HG02870 (cell line): ENCODE measurements around the gene ZNF879.

Experiments used
- ATAC-seq: cut with Tn5 transposase; IDR thresholded peaks from one replicate; pipeline ENCODE4 v1.9.1; 2021; ENCODE audit warnings: mild to moderate bottlenecking, moderate library complexity; ENCODE audit not compliant: unreplicated experiment

The ZNF879 gene

GRCh38 chr5:179023528-179024189 is at the start of gene ZNF879:
Gene ZNF879 (plus strand): TSS chr5:179023804. CDS start chr5:179025005, 1,201 bp downstream.
- ATAC-seq: no peak

DNA sequence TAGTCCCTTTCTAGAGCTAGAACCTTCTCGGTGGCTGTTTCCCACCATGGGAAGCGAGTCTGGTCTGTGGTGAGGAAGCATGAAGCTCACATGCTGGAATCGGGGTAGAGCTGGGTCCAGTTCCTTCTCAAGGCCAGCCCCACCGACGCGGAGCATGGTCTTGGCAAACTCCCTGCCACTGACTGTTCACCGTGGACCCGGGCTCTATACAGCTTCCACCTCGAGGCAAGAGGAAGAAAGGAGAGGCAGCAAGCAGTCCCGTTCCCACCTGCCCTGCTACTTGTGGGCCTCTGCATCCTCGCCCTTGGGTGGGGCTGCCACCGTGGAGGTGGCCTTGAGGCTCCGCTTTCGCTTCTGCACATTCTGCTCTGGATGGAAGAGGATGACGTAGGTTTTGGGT is 42.2 kb upstream of the ZNF879 start:
- no peak for ATAC-seq

GRCh38 chr5:178982941-178983340 is 40.7 kb upstream of the ZNF879 start:
- no peak for ATAC-seq

DNA sequence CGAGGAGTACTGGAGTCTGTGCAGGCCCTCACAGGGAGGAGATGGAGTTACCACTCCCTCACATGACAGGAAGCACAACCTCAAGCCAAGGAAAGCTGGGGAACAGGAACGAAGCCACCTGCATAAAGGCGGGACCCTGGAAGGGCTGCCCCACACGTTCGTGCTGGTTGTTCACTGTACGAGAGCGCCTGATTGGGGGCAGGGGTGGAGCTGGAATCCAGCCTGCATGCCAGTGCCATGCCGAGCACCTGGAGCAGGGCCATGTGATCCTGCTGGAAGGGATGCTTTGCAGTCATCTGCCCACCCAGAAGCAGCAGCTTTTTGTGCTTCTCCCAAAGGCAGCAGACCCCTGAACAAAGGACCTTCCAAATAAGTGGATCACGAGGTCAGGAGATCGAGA is 39.9 kb upstream of the ZNF879 start:
- ATAC-seq: no peak

DNA sequence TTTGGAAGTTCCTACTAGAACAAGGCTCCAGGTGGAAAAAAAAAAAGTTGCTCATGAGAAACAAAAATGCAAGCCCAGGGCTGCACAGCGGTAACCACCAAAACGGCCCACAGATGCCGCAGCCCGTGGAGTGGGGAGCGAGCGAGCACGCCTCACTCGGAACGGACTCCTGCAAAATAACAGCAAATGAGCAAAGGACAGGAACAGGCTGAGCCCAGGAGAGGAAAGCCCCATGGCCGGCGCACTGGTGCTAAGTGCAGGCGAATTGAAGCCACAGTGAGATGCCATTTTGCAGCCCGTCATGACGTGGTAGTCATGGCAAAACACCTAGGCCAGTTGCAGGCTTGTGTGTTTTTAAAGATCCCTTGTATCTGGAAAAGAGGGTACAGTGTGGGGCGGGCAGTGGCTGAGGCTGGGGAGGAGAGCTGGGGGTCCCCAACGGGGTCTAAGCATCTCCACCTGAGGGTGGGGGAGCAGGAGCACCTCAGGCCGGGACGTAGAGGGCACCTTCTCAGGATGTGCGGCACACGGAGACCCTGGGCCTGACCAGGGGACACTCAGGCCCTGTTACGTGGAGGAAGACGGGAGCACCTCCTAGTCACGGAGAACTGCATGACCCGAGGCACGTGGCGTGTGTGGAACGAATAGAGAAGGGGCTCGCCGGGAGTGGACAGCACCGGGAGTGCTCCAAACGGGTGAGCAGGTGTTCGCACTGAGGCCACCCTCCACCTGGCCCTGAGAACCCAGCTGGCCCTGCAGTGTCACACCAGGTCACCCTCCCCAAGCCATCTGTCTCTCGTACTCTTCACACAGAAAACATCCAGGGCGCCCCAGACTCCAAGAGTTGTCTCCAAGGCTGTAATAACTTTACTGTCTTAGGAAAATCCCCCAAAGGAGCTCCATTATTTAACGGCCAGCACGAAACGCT is 39.2 kb upstream of the ZNF879 start:
- ATAC-seq: no peak

DNA sequence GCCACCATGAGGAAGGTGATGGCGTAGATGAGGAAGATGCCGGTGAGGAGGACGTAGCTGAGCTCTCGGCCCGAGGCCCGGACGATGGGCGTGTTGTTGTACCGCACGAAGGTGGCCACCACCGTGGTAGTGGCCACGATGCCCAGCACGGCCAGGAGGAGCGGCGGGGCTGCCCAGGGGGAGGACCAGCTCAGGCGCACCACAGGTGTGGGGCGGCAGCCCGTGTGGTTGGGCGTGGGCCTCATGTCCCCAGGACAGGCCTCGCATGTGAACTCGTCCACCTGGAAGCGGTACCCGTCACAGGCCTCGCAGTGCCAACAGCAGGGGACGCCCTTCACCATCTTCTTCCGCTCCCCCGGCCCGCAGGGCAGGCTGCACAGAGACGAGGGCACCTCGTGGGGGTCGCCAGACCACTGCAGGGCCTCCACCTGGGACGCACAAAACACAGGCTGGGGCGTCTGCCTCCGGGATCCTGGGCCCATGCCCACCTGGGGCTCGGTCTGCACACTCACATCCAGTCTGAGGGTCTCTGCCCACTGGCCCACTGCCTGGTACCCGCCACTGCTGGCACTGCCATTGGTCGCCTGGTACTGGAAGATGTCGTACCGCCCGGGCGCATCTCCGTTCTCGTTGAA is 37.2 kb upstream of the ZNF879 start:
- ATAC-seq: no peak

- no peak for ATAC-seq
Observed at GRCh38 chr5:178988436-178989220, 35.0 kb upstream of the ZNF879 start.

DNA sequence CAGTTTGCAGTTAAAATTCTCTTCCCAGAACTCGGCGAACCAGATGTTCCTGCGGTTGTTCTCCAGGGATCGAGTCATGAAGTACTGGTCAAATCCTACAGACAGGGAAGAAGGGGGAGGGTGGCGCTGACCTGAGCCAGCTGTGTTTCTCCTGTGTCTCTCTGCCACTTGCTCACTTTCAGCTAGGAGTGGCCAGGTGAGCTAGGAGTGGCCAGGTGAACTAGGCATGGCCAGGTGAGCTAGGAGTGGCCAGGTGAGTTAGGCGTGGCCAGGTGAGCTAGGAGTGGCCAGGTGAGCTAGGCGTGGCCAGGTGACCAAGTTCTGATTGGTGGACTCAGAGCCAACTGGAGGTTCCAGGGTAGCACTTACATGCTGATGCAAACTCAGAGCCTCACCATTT is 34.3 kb upstream of the ZNF879 start:
- ATAC-seq: no peak

GRCh38 chr5:178990491-178990890 is 33.1 kb upstream of the ZNF879 start:
- no peak for ATAC-seq

DNA sequence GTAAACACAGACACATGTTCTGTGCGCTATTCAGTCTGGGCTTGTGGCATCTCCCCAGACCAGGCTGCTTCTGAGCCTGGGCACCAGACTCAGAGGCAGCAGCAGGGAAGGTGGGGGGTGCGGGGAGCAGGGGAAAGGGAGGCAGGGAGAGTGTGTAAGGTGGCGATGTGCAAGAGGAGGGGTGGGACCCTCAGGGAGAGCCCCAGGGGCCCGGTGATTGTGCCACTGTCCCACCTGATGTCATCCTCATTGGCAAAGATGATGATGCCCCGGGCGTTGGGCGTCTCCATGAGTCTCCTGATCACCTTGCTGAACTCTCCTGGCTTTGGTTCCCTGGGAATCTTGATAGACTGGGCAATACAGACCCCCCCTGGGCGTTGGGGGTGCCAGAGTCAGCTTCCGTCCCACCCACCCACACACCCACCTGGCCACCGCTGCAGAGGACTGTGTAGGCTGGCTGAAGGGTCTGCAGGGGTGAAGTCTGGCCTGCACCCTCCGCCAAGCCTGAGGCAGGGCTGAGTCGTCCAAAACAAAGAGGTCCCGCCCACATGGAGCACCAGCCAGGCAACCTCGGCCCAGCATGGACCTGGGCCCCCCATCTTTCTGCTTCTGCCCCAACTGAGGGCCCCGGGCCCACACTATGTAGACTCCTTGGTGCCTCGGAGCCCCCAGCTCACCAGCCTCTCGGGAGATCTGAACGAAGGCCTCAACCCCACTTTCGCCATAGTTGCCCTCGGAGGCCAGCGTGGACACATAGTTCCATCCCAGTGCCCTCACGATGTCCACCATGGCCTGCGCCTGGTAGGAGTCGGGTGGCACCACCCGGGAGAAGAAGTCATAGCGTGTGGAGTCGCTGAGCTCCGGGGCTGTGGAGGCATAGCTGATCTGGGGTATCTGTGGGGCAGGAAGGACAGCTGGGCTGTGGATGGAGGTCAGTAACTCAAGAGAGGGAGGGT is 32.1 kb upstream of the ZNF879 start:
- no peak for ATAC-seq

DNA sequence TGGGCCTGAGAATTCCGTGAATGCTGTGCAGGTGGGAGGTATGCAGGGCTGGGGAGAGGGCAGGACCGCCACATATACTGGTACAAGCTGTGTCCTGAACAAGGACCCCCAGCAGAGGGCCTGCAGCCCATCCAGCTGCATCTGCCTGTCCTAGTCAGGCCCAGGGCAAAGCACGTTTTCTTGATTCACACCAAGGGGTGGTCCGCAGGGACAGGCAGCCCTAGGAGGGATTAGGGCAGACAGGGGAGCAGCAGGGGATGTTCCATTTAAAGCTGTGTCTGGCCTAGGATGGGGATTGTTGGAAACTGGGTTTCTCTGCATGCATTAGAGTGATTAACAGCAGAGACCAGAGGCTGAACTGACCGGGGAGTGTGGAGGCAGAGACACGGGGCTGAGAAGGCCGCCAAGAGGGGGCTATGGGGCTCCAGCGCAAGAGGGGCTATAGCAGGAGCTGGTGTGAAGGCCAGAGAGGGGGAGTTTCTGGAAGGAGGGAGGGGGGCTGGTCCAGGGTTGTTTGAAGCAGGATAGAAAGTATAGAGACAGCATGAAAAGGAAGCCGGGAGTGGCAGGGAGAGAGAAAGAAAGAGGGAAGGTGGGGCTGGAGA is 31.2 kb upstream of the ZNF879 start:
- no peak for ATAC-seq

DNA sequence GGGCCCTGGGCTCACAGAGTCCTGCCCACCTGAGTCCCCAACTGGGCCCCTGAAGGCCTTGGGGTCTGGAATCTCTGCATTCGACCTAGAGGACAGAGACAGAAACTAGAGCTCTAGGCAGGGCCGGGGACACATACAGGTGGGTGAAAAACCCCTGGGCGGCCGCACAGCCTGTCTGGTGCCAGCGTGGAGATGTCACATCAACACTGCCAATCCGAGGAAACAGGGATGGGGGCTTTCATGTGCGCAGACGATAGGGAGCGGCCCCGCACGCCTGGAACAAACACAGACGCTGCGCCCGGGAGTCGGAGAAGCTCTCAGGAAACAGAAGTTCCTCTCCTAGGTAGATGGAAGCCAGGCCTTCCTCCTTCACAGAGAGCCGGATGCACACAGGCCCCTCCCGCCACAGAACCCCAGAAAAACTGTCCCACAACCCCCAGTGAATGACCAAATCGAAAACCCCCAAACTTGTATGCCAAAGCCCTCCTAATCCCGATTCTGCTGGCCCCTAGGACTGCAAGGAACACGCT is 30.3 kb upstream of the ZNF879 start:
- ATAC-seq: no peak

DNA sequence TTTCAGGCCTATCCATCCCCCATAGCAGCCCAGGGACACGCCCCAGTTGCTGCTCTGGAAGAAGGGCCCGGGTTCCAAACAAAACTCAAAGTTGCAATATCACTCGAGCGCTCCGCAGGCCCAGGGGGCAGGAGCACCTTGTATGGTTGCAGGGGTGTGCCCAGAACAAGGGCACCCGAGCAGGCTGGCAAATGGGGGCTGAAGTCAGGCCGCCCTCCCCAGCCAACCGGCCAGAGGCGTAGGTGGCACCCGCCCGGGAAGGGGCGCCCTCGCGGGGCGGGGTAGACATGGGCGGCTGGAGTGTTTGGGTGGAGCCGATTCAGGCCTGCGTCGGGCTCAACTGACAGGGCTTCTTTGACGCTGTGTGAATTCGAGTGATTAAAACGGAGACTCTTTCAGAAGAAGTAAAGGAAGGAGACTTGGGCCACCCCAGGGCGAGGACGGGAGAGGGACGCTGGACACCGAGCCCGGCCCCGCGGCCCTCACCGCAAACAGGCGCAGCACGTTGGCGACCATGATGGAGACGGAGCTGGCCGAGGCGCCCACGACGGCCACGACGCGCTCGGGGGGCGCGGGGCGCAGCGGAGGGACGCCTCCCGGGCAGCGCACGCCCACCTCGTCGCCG is 29.5 kb upstream of the ZNF879 start:
- ATAC-seq: no peak

DNA sequence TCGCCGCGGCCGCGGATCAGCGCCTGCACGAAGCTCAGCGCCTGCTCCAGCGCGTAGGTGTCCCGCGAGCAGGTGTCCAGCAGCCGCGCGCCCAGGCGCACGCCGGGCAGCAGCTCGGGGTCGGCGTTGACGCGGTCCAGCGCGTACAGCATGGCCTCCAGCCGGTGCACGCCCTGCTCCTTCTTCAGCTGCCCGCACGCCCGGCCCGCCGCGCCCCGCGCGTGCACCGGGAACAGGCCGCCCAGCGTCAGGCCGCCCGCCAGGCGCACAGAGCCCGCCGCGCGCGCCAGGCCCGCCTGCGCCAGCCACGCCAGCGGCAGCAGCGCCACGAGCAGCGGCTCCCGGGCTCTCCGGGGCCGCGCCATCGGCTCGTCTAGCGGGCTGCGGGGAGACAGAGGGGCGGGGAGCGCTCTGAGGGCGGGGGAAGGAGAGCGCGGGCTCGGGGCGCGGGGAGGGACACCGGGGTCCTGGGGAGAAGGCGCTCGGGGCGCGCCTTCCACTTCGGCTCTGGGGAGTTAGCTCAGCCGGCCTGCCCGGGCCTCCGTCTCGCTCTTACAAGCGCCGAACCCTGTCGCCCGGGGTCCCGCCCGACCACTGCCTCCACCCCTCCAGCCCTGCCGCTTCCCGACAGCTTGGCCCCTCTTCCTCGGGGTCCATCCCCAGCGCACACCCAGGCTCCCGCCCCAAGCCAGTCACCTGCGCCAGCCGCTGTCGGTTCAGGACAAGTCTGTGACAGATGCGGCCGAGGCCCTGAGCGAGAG is 28.8 kb upstream of the ZNF879 start, which contains the start of gene GRM6:
Gene GRM6 (minus strand): TSS at position 741 of the 761 bp plus-strand sequence. CDS start 376 bp downstream, at position 365.
- no peak for ATAC-seq

DNA sequence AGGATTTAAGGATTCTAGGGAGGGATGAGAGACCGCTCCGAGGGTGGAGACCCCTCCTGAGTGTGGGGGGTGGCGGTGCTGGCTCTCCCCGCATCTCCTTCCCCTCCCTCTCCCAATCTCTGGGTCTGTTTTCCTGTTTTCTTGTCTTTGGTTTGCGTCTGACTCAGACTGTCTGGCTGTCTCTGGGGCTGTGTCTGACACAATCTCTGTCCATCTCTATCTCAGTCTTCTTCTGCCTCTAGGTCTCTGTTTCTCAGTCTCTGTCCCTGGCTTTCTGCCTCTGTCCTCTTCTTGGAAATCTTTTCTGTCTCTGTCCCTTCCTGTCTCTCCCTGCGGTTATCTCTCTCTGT is 28.3 kb upstream of the ZNF879 start:
- no peak for ATAC-seq

DNA sequence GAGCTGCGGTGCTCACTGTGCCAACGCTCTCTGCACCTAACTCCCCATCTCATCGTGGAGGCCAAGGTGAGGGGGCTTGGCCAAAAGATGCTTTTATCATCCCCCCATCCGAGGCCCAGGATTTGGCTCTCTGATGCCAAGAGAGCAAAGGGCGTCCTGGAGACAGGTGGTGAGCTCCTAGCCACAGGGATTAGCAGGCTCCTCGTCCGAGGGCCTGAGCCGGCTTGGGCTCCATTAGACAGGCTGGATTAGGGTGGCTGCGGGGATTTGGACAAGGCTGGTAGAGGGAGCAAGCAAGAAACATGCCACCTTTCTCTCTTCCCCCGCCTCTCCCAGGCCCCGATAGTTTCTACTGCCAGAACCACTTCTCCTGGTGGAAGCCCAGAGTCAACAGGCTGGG is 27.4 kb upstream of the ZNF879 start:
- no peak for ATAC-seq

GRCh38 chr5:178997191-178997590 is 26.4 kb upstream of the ZNF879 start:
- ATAC-seq: no peak

DNA sequence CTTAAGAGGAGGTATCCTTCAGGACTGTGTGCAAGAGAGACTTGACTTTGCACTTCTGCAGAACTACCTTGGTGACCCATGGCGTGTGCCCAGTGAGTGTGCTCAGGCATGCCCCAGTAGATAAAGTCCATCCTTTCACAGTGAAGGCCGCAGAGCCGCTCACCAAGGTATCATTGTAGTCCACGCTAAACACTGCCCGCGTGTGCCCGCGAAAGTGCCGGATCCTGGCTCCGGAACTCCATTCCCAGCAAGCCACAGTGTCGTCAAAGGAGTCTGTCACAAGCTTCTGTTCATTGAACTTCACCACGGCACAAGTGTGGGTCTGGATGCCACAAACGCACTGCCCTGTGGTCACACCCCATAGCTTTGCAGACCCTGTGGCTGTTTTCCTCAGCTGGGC is 25.2 kb upstream of the ZNF879 start:
- no peak for ATAC-seq
